Measurements from ENCODE around the gene TPD52L1. TPM values are rescaled to one million over a fixed set of nuclear protein-coding genes. Genes with fewer than 3 reads are reported as not detected.

The TPD52L1 gene
- total RNA-seq, 1 donor from 2014 or later: 57.7 TPM

GRCh38 chr6:125310994-125311649 is 157.5 kb downstream of the TPD52L1 start:
- DNase-seq (ENCODE audit: low read depth): no peak
- H3K36me3 ChIP-seq (ENCODE audit: control insufficient read depth, insufficient read depth, low read length): no peaks in the 10 kb centered on the region
- peak; percentile 68 for TF ChIP-seq CTCF (IDR thresholded peaks at IDR 0.05; ENCODE audit: insufficient read depth, low read length, poor library complexity, severe bottlenecking)
- H3K4me3 ChIP-seq (ENCODE audit: low read depth, low read length): no peak overlapping the region
- no peaks in the 10 kb centered on the region for H3K27me3 ChIP-seq (ENCODE audit: control insufficient read depth, insufficient read depth, low read length)

GRCh38 chr6:125312478-125312877 is 158.9 kb downstream of the TPD52L1 start:
- Histone ChIP-seq H3K4me3 (ENCODE audit: low read depth, low read length) (no peak overlapping the region), H3K36me3 (ENCODE audit: control insufficient read depth, insufficient read depth, low read length) (no peaks in the 10 kb centered on the region), H3K27me3 (ENCODE audit: control insufficient read depth, insufficient read depth, low read length) (no peaks in the 10 kb centered on the region)
- DNase-seq (ENCODE audit: low read depth): no peak
- no peak for TF ChIP-seq CTCF (IDR thresholded peaks at IDR 0.05; ENCODE audit: insufficient read depth, low read length, poor library complexity, severe bottlenecking)

- Histone ChIP-seq H3K36me3 (ENCODE audit: control insufficient read depth, insufficient read depth, low read length) (no peaks in the 10 kb centered on the region), H3K4me3 (ENCODE audit: low read depth, low read length) (no peak overlapping the region), H3K27me3 (ENCODE audit: control insufficient read depth, insufficient read depth, low read length) (no peaks in the 10 kb centered on the region)
- DNase-seq (ENCODE audit: low read depth): no peak
- no peak for TF ChIP-seq CTCF (IDR thresholded peaks at IDR 0.05; ENCODE audit: insufficient read depth, low read length, poor library complexity, severe bottlenecking)
Observed at GRCh38 chr6:125312950-125313349, 159.4 kb downstream of the TPD52L1 start.

Other genes starting within 250 kb of the TPD52L1 start
- gene RNF217, start 191.3 kb upstream of the TPD52L1 start, total RNA-seq: 22.1 and 23.8 TPM in 2 replicates
- gene HDDC2, start 148.2 kb downstream of the TPD52L1 start, total RNA-seq: 76.3 and 82.4 TPM in 2 replicates

Measured in kidney epithelial cell (primary cell).